Measurements from ENCODE around the gene TFDP1. TPM values are rescaled to one million over a fixed set of nuclear protein-coding genes. Genes with fewer than 3 reads are reported as not detected.

TFDP1 gene
- total and polyA plus RNA-seq, 2 of the 4 experiments (the other 2 are of a cell fraction): 59.3 to 97.0 TPM

GRCh38 chr13:113581871-113582270 is 2.7 kb upstream of the TFDP1 start:
- no peak overlapping the region for H3K56ac ChIP-seq (ENCODE audit: extremely low read depth, insufficient read depth, low read length)
- dilution Hi-C loops (cut with HindIII; ENCODE audit: low sequenced_read_pairs, unreplicated experiment) (no loop called here), in situ Hi-C loops (cut with MboI; ENCODE audit: low sequenced_read_pairs) (no loop called here), intact Hi-C loops (cut with micrococcal nuclease) (no loop called here)
- H3K18ac ChIP-seq (ENCODE audit: low read depth, low read length): no peak overlapping the region
- no peak overlapping the region for H4K91ac ChIP-seq (ENCODE audit: insufficient read depth, low read depth, low read length)
- peaks cover 14% of the 10 kb centered on the region in 2 experiments for H3K79me1 ChIP-seq (ENCODE audit: low read depth in 1 of 2, low read length in 2 of 2)
- DNase-seq (no peak), ATAC-seq (ENCODE audit: low read depth) (no peak)
- H3K9me1 ChIP-seq (ENCODE audit: insufficient read depth, low read length): peaks cover 5% of the 10 kb centered on the region
- peaks cover 8% of the 10 kb centered on the region for H3K4me1 ChIP-seq (ENCODE audit: control insufficient read depth, insufficient read depth, low read length)
- H4K8ac ChIP-seq (ENCODE audit: low read depth in 2 of 2, low read length in 2 of 2): no peak overlapping the region
- no peak overlapping the region for H3K9ac ChIP-seq (ENCODE audit: low read depth, low read length)
- no peak overlapping the region for H4K5ac ChIP-seq (ENCODE audit: low read depth, low read length)
- no peak overlapping the region for H2BK20ac ChIP-seq (ENCODE audit: low read depth, low read length)
- H2BK5ac ChIP-seq (ENCODE audit: low read depth, low read length, poor library complexity, severe bottlenecking): no peak overlapping the region
- no peak overlapping the region for H3K4me2 ChIP-seq (ENCODE audit: low read depth, low read length)
- no peak overlapping the region for H3K4me3 ChIP-seq (ENCODE audit: insufficient read depth, low read depth, low read length)
- H2BK120ac ChIP-seq (ENCODE audit: low read depth, low read length): no peak overlapping the region
- H3K27ac ChIP-seq (ENCODE audit: insufficient read depth, low read length): no peak overlapping the region
- peaks cover 5% of the 10 kb centered on the region for H3K27me3 ChIP-seq (ENCODE audit: control insufficient read depth, insufficient read depth, low read length)
- peaks cover 12% of the 10 kb centered on the region for H4K20me1 ChIP-seq (ENCODE audit: insufficient read depth, low read length)
- ChIA-PET CTCF (no interaction called here), POLR2A (ENCODE audit: unreplicated experiment) (no interaction called here)
- BruUV-seq (replicated peaks): no TSS peak
- H2AFZ ChIP-seq (replicated peaks; ENCODE audit: low read length, poor library complexity): no peak overlapping the region
- H3K36me3 ChIP-seq (ENCODE audit: control insufficient read depth, insufficient read depth, low read length): peaks cover 8% of the 10 kb centered on the region
- H3K9me3 ChIP-seq (ENCODE audit: control insufficient read depth, insufficient read depth, low read length): peaks cover under 1% of the 10 kb centered on the region; the same call in 1 of the 2 replicates
- WGBS, 2 experiments (ENCODE audit: extremely low coverage in 2 of 2, insufficient read length in 1 of 2): 60% methylated on average over 1 of the region's 6 CpGs; no CpG with 5 or more reads in 1 of the 2 experiments
- H2BK15ac ChIP-seq (ENCODE audit: low read depth, low read length): no peak overlapping the region
- H3K23ac ChIP-seq (ENCODE audit: low read depth, low read length): no peak overlapping the region
- H2AK9ac ChIP-seq (replicated peaks; ENCODE audit: low read depth, low read length, poor library complexity): no peak overlapping the region
- no peak overlapping the region for H3K14ac ChIP-seq (replicated peaks; ENCODE audit: low read depth, low read length)
- H2AK5ac ChIP-seq (ENCODE audit: low read depth, low read length): no peak overlapping the region
- H3K4ac ChIP-seq (ENCODE audit: low read depth, low read length): no peak overlapping the region
- TF ChIP-seq RAD21 (IDR thresholded peaks at IDR 0.05; ENCODE audit: low read length): no peak
- TF ChIP-seq MAFK (IDR thresholded peaks at IDR 0.05; ENCODE audit: low read depth, low read length): no peak
- TF ChIP-seq SMC3 (IDR thresholded peaks at IDR 0.05; ENCODE audit: low read depth, low read length): no peak
- TF ChIP-seq MXI1 (IDR thresholded peaks at IDR 0.05; ENCODE audit: borderline replicate concordance, low read depth, low read length): no peak
- no peak for TF ChIP-seq CTCF (conservative IDR thresholded peaks at IDR 0.05; ENCODE audit: low read depth, low read length)
- no peak for TF ChIP-seq POLR2A (IDR thresholded peaks at IDR 0.05; ENCODE audit: low read depth, low read length)
- TF ChIP-seq RCOR1 (IDR thresholded peaks at IDR 0.05; ENCODE audit: insufficient replicate concordance, low read length): no peak
- no peak for TF ChIP-seq CHD1 (IDR thresholded peaks at IDR 0.05; ENCODE audit: low read depth, low read length)
- no peak for TF ChIP-seq NFE2L2 (IDR thresholded peaks at IDR 0.05; ENCODE audit: low read depth, low read length)
- no peak for TF ChIP-seq MAZ (IDR thresholded peaks at IDR 0.05; ENCODE audit: borderline replicate concordance, low read depth, low read length)
- TF ChIP-seq RFX5 (IDR thresholded peaks at IDR 0.05; ENCODE audit: low read depth, low read length): no peak
- TF ChIP-seq ELK1 (IDR thresholded peaks at IDR 0.05; ENCODE audit: borderline replicate concordance, low read depth, low read length): no peak
- TF ChIP-seq BHLHE40 (IDR thresholded peaks at IDR 0.05; ENCODE audit: low read depth, low read length): no peak
- TF ChIP-seq FOS (IDR thresholded peaks at IDR 0.05; ENCODE audit: low read depth, low read length): no peak
